SW 1271 (cell line): ENCODE measurements around the gene METRNL.
"Not testable (repeated sequence)": the region's sequence is repeated elsewhere in the genome, so short reads cannot be mapped to it uniquely, and the experiment has no call there.

Source experiments
- DNase-seq, 2 experiments: peaks; one replicate each; lab custom pipeline; 2025; lab: John Stamatoyannopoulos, UW

The METRNL gene

GRCh38 chr17:83140249-83140566, 60.8 kb downstream of the METRNL start:
- DNase-seq: not testable (repeated sequence)

- DNase-seq: no peak
Measured at GRCh38 chr17:83142619-83143018, 63.2 kb downstream of the METRNL start.

GRCh38 chr17:83143817-83144231, 64.4 kb downstream of the METRNL start:
- DNase-seq: no peak
